CD4-positive, alpha-beta T cell (primary cell): ENCODE data around the gene TRABD2B. TPM values are rescaled to one million over a fixed set of nuclear protein-coding genes. Genes with fewer than 3 reads are reported as not detected.

ENCODE experiments used
- ATAC-seq: fragments of 200-7000 bp; cut with Tn5 transposase; one replicate; pipeline ENCODE4 v1.10.0; 2022; ENCODE audit warnings: mild to moderate bottlenecking; ENCODE audit not compliant: poor library complexity
- CTCF ChIA-PET: fragments of 350-600 bp; sonication (Branson Sonifier 250); formaldehyde crosslinking; loops from one replicate; lab custom pipeline; 2021; ENCODE audit warnings: antibody characterized with exemption, inconsistent platforms; lab: Charles Lee
- POLR2A ChIA-PET: fragments of 350-600 bp; sonication (Branson Sonifier 250); formaldehyde crosslinking; loops from one replicate; lab custom pipeline; 2021; ENCODE audit warnings: antibody characterized with exemption, inconsistent platforms; lab: Charles Lee
- DNase-seq, 14 experiments: peaks; one replicate each; pipeline ENCODE4 v3.0.0-alpha.2; 2013 to 2020; ENCODE audit warnings: mixed read lengths in 2 of 14
- H3K27ac ChIP-seq, 2 donors: one replicate each; pipeline versions ENCODE4 v1.5.1 to v1.7.0; 2013; ENCODE audit warnings: low read length in 2 of 2, low read depth in 1 of 2, mild to moderate bottlenecking in 1 of 2
- H3K27me3 ChIP-seq, 2 experiments: 1 replicate in 1 of 2; 2 replicates in 1 of 2; pipeline versions ENCODE4 v1.6.1 to v1.7.0; 2013; ENCODE audit warnings: low read length in 2 of 2, control low read depth in 1 of 2, mild to moderate bottlenecking in 1 of 2, moderate library complexity in 1 of 2; ENCODE audit not compliant: insufficient read depth in 2 of 2, control insufficient read depth in 1 of 2
- H3K36me3 ChIP-seq: one replicate; pipeline ENCODE4 v1.6.1; 2013; ENCODE audit warnings: low read length, control low read depth; ENCODE audit not compliant: insufficient read depth
- H3K4me1 ChIP-seq: one replicate; pipeline ENCODE4 v1.6.1; 2013; ENCODE audit warnings: low read length, control low read depth; ENCODE audit not compliant: insufficient read depth
- H3K4me3 ChIP-seq: one replicate; pipeline ENCODE4 v1.5.1; 2013; ENCODE audit warnings: mild to moderate bottlenecking, low read length, moderate library complexity
- H3K9me3 ChIP-seq, 2 experiments: 1 replicate in 1 of 2; 2 replicates in 1 of 2; pipeline versions ENCODE4 v1.6.1 to v1.7.0; 2013; ENCODE audit warnings: low read length in 2 of 2, mild to moderate bottlenecking in 2 of 2, control low read depth in 1 of 2, moderate library complexity in 1 of 2; ENCODE audit not compliant: control insufficient read depth in 1 of 2, insufficient read depth in 1 of 2
- H3K27ac Mint-ChIP-seq: one replicate; pipeline ENCODE4 v1.8.0; 2020; ENCODE audit warnings: mixed read lengths
- H3K27me3 Mint-ChIP-seq: one replicate; pipeline ENCODE4 v1.8.0; 2021; ENCODE audit warnings: mixed read lengths
- H3K36me3 Mint-ChIP-seq: one replicate; pipeline ENCODE4 v1.8.0; 2021; ENCODE audit warnings: low read depth, mixed read lengths
- H3K4me1 Mint-ChIP-seq: one replicate; pipeline ENCODE4 v1.8.0; 2021; ENCODE audit warnings: low read depth, mixed read lengths
- H3K4me3 Mint-ChIP-seq: one replicate; pipeline ENCODE4 v1.8.0; 2020; ENCODE audit warnings: mild to moderate bottlenecking, mixed read lengths
- H3K9me3 Mint-ChIP-seq: one replicate; pipeline ENCODE4 v1.8.0; 2020; ENCODE audit warnings: mixed read lengths
- intact Hi-C, 2 experiments: fragments of 100-400 bp; cut with DNase I in 1 of 2; cut with micrococcal nuclease in 1 of 2; formaldehyde crosslinking; loops; one replicate each; pipeline versions ENCODE4 v1.15.1 to v1.9.0; 2023 to 2025; cut with DNase I, micrococcal nuclease
- total RNA-seq, 174 experiments: library from RNA in 2 of 174; stranded (reverse) in 2 of 174; gene quantifications; one replicate each; pipeline ENCODE4 v1.2.3 and lab custom pipeline; 2021 to 2026
- TF ChIP-seq, protein P1 (sequence below): fragments of 200-600 bp; IDR thresholded peaks from one replicate; pipeline ENCODE4 v1.8.0; 2022; ENCODE audit warnings: antibody characterized with exemption, mild to moderate bottlenecking

The TRABD2B gene
- total RNA-seq, 2 experiments from 2014 or later: not detected

DNA sequence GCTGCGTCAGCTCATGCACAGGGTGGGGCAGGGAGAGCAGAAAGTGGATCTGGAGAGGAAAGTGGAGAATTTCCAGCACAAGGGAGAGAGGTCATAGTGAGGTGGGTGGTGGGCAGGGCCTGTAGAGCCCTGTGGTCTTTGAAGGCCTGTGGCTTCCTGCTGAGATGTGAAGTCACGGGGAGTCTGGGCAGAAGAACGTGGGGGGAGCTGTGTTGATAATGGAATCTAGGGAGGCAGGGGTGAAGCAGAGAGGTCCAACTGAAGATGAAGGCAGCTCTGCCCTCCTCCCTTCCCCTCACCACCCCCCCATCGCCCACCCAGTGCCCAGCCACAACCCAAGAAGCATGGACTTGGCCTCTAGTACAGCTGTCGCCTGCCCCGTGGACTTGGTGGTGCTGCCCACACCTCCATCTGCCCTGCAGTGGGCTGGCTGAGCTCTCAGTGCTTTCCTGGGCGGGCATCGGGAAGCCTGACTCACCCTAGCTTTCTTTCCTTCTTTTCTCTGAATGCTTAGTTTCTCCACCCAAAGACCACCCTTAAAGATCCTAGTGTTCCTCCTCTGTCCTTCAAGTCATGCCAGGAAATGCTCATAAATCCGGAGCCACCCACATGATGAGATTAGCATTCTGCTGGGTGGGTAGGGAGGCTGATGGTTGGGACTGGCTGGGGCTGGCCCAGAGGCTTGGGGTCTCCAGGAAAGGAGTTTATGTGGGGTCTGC, 186.1 kb downstream of the TRABD2B start:
- no peaks in the 10 kb centered on the region for H3K9me3 ChIP-seq
- H3K36me3 ChIP-seq: no peaks in the 10 kb centered on the region
- Mint-ChIP-seq H3K36me3 (no peaks in the 10 kb centered on the region), H3K27ac (no peak overlapping the region), H3K27me3 (peaks cover 7% of the 10 kb centered on the region), H3K9me3 (no peaks in the 10 kb centered on the region), H3K4me3 (no peak overlapping the region), H3K4me1 (no peaks in the 10 kb centered on the region)
- no peak for DNase-seq
- ATAC-seq: no peak
- H3K27me3 ChIP-seq: peaks cover 0 to 2% of the 10 kb centered on the region in 2 experiments
- POLR2A ChIA-PET: no interaction called here
- CTCF ChIA-PET: no interaction called here
- TF ChIP-seq, protein P1, sequence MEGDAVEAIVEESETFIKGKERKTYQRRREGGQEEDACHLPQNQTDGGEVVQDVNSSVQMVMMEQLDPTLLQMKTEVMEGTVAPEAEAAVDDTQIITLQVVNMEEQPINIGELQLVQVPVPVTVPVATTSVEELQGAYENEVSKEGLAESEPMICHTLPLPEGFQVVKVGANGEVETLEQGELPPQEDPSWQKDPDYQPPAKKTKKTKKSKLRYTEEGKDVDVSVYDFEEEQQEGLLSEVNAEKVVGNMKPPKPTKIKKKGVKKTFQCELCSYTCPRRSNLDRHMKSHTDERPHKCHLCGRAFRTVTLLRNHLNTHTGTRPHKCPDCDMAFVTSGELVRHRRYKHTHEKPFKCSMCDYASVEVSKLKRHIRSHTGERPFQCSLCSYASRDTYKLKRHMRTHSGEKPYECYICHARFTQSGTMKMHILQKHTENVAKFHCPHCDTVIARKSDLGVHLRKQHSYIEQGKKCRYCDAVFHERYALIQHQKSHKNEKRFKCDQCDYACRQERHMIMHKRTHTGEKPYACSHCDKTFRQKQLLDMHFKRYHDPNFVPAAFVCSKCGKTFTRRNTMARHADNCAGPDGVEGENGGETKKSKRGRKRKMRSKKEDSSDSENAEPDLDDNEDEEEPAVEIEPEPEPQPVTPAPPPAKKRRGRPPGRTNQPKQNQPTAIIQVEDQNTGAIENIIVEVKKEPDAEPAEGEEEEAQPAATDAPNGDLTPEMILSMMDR: no peak
- no peaks in the 10 kb centered on the region for H3K4me1 ChIP-seq
- intact Hi-C loops: no loop called here
- no peak overlapping the region for H3K27ac ChIP-seq
- H3K4me3 ChIP-seq: no peak overlapping the region

DNA sequence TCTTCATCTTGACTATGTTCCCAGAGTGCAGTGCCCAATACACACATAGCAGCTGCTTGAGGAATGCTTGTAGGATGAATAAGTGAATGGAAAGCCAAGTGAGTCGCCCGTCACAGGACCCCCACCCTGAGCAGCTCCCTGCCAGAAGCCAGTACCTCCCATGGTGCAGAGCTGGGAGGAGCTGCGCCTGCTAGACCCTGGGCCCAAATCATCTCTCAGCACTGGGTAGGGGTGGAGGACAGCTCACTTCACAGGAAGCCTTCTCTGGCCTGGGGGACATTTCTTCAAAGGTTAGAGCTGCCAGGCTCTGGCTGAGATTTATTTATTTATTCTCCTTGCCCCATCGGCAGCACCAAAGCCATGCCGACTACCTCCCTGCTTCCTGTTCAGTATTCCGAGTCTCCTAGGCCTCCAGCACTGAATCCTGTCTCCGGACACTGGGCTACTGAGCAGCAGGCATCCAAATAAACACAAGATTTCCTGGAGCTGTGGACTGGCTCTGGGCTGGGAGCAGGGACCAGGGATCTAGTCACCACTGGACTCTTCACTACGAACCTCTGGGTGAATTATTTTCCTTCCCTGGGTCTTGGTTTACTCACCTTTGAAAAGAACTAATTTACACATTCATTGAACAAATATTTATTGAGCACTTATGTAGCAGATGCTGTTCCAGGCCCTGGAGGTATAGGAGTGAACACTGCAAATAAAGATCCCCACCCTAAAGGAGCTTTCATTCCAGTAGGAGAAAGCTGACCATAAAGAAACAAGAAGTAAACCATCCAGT, 187.7 kb downstream of the TRABD2B start:
- Histone ChIP-seq H3K9me3 (no peaks in the 10 kb centered on the region), H3K4me1 (no peaks in the 10 kb centered on the region), H3K27ac (no peak overlapping the region), H3K27me3 (peaks cover 0 to 2% of the 10 kb centered on the region in 2 experiments), H3K4me3 (no peak overlapping the region), H3K36me3 (no peaks in the 10 kb centered on the region)
- Mint-ChIP-seq H3K4me1 (no peaks in the 10 kb centered on the region), H3K4me3 (no peak overlapping the region), H3K36me3 (no peaks in the 10 kb centered on the region), H3K27me3 (peaks cover 7% of the 10 kb centered on the region), H3K9me3 (no peaks in the 10 kb centered on the region), H3K27ac (no peak overlapping the region)
- ChIA-PET CTCF (no interaction called here), POLR2A (no interaction called here)
- intact Hi-C loops: no loop called here
- ATAC-seq (no peak), DNase-seq (no peak)
- TF ChIP-seq, protein P1: no peak

DNA sequence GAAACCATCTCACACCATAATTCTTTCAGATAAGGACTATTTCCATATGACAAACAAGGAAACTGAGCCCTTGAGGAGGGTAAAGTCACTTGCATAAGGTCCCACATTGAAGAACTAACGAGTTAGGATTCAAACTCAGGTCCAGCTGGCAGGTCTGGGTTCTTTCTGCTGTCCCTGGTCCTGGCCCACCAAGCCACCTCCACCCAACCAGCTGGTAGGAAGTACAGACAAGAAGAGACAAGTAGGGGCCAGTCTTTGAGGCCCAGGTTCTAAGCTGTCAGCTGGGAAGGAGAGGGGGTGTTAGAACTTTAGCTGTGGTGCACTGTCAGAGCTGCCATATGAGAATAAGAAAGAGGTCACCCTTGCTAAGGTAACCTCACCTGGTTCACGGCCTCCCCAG, 188.6 kb downstream of the TRABD2B start:
- Histone ChIP-seq H3K27me3 (peaks cover 0 to 2% of the 10 kb centered on the region in 2 experiments), H3K9me3 (no peaks in the 10 kb centered on the region), H3K36me3 (no peaks in the 10 kb centered on the region), H3K27ac (no peak overlapping the region), H3K4me3 (no peak overlapping the region), H3K4me1 (no peaks in the 10 kb centered on the region)
- Mint-ChIP-seq H3K9me3 (no peaks in the 10 kb centered on the region), H3K27me3 (no peaks in the 10 kb centered on the region), H3K4me1 (no peaks in the 10 kb centered on the region), H3K4me3 (no peak overlapping the region), H3K36me3 (no peaks in the 10 kb centered on the region), H3K27ac (no peak overlapping the region)
- no peak for ATAC-seq
- TF ChIP-seq, protein P1: no peak
- ChIA-PET CTCF (no interaction called here), POLR2A (no interaction called here)
- DNase-seq: no peak
- intact Hi-C loops: no loop called here
